H9 (cell line): ENCODE data around the gene PITPNB. TPM values are rescaled to one million over a fixed set of nuclear protein-coding genes. Genes with fewer than 3 reads are reported as not detected.
A peak's percentile ranks its signal among the peaks of the same experiment; 100 is the strongest.

Experiments used
- DNase-seq: peaks from one replicate; pipeline ENCODE4 v3.0.0-alpha.2; 2017
- H2AFZ ChIP-seq: one replicate; pipeline ENCODE4 v1.6.1; 2013; ENCODE audit warnings: mild to moderate bottlenecking, low read length, control low read depth, moderate library complexity
- H2AK5ac ChIP-seq: 2 replicates; pipeline ENCODE4 v1.6.1; 2013; ENCODE audit warnings: low read length, control low read depth, mixed read lengths; ENCODE audit not compliant: insufficient read length
- H2BK120ac ChIP-seq: one replicate; pipeline ENCODE4 v1.6.1; 2013; ENCODE audit warnings: low read depth, mild to moderate bottlenecking, low read length, control low read depth, inconsistent platforms; ENCODE audit not compliant: poor library complexity, severe bottlenecking
- H2BK12ac ChIP-seq: 2 replicates; pipeline ENCODE4 v1.6.1; 2013; ENCODE audit warnings: low read length, control low read depth, mixed read lengths, low read depth; ENCODE audit not compliant: insufficient read length
- H2BK15ac ChIP-seq: 2 replicates; pipeline ENCODE4 v1.6.1; 2013; ENCODE audit warnings: low read depth, low read length, control low read depth
- H2BK20ac ChIP-seq: one replicate; pipeline ENCODE4 v1.6.1; 2013; ENCODE audit warnings: low read depth, mild to moderate bottlenecking, low read length, control low read depth, inconsistent platforms; ENCODE audit not compliant: poor library complexity, severe bottlenecking
- H2BK5ac ChIP-seq: 2 replicates; pipeline ENCODE4 v1.6.1; 2013; ENCODE audit warnings: low read length, control low read depth, mixed read lengths; ENCODE audit not compliant: insufficient read length
- H3K14ac ChIP-seq: 2 replicates; pipeline ENCODE4 v1.6.1; 2013; ENCODE audit warnings: low read length, control low read depth; ENCODE audit not compliant: insufficient read depth
- H3K18ac ChIP-seq: 2 replicates; pipeline ENCODE4 v1.6.1; 2013; ENCODE audit warnings: low read depth, mild to moderate bottlenecking, mixed read lengths, low read length, control low read depth; ENCODE audit not compliant: insufficient read length
- H3K23ac ChIP-seq: 2 replicates; pipeline ENCODE4 v1.6.1; 2013; ENCODE audit warnings: low read length, control low read depth, mixed read lengths, low read depth; ENCODE audit not compliant: insufficient read length
- H3K23me2 ChIP-seq: 2 replicates; pipeline ENCODE4 v1.6.1; 2013; ENCODE audit warnings: low read depth, mild to moderate bottlenecking, mixed read lengths, low read length, control low read depth; ENCODE audit not compliant: insufficient read length, poor library complexity, severe bottlenecking
- H3K27ac ChIP-seq: 2 replicates; pipeline ENCODE4 v1.5.1; 2013; ENCODE audit warnings: low read length, control low read depth, mixed read lengths, low read depth; ENCODE audit not compliant: insufficient read length
- H3K27me3 ChIP-seq: 2 replicates; pipeline ENCODE4 v1.6.1; 2013; ENCODE audit warnings: low read length, control low read depth, inconsistent platforms; ENCODE audit not compliant: insufficient read depth
- H3K4ac ChIP-seq: 2 replicates; pipeline ENCODE4 v1.6.1; 2013; ENCODE audit warnings: low read depth, mild to moderate bottlenecking, control low read depth, inconsistent platforms, low read length, moderate library complexity
- H3K4me1 ChIP-seq: 2 replicates; pipeline ENCODE4 v1.6.1; 2013; ENCODE audit warnings: low read length, control low read depth, inconsistent platforms; ENCODE audit not compliant: insufficient read depth
- H3K4me2 ChIP-seq: 2 replicates; pipeline ENCODE4 v1.6.1; 2013; ENCODE audit warnings: low read length, control low read depth, mixed read lengths; ENCODE audit not compliant: insufficient read length, insufficient read depth
- H3K56ac ChIP-seq: 2 replicates; pipeline ENCODE4 v1.6.1; 2013; ENCODE audit warnings: low read depth, mild to moderate bottlenecking, mixed read lengths, low read length, control low read depth; ENCODE audit not compliant: insufficient read length
- H3K79me1 ChIP-seq: 2 replicates; pipeline ENCODE4 v1.6.1; 2013; ENCODE audit warnings: low read depth, mild to moderate bottlenecking, moderate library complexity, low read length, control low read depth, inconsistent platforms; ENCODE audit not compliant: insufficient read depth, poor library complexity, severe bottlenecking
- H3K79me2 ChIP-seq: 2 replicates; pipeline ENCODE4 v1.6.1; 2013; ENCODE audit warnings: low read length, control low read depth, inconsistent platforms; ENCODE audit not compliant: insufficient read depth
- H3K9ac ChIP-seq: 2 replicates; pipeline ENCODE4 v1.6.1; 2013; ENCODE audit warnings: low read length, control low read depth, mixed read lengths; ENCODE audit not compliant: insufficient read length; ENCODE audit errors: extremely low read depth
- H3K9me3 ChIP-seq: one replicate; pipeline ENCODE4 v1.6.1; 2013; ENCODE audit warnings: low read depth, low read length, inconsistent platforms; ENCODE audit not compliant: control insufficient read depth
- H3T11ph ChIP-seq: one replicate; pipeline ENCODE4 v1.6.1; 2013; ENCODE audit warnings: mild to moderate bottlenecking, low read length, control low read depth, inconsistent platforms
- H4K20me1 ChIP-seq: one replicate; pipeline ENCODE4 v1.6.1; 2013; ENCODE audit not compliant: control insufficient read depth, insufficient read length, insufficient read depth
- H4K5ac ChIP-seq: 2 replicates; pipeline ENCODE4 v1.6.1; 2013; ENCODE audit warnings: low read depth, mild to moderate bottlenecking, mixed read lengths, low read length, control low read depth; ENCODE audit not compliant: insufficient read length
- H4K8ac ChIP-seq: replicated peaks from 2 replicates; pipeline ENCODE4 v1.6.1; 2013; ENCODE audit warnings: low read length, control low read depth, mixed read lengths, low read depth; ENCODE audit not compliant: insufficient read length
- H4K91ac ChIP-seq: 2 replicates; pipeline ENCODE4 v1.6.1; 2013; ENCODE audit warnings: low read depth, mild to moderate bottlenecking, moderate library complexity, mixed read lengths, low read length, control low read depth; ENCODE audit not compliant: insufficient read length
- H3K27ac Mint-ChIP-seq, 3 experiments: 2 replicates in 2 of 3; 3 replicates in 1 of 3; pipeline ENCODE4 v1.8.0; 2020 to 2021; ENCODE audit warnings: mixed read lengths in 3 of 3, mild to moderate bottlenecking in 1 of 3, moderate library complexity in 1 of 3
- H3K27me3 Mint-ChIP-seq: 2 replicates; pipeline ENCODE4 v1.8.0; 2021; ENCODE audit warnings: low read depth, mild to moderate bottlenecking, moderate library complexity, mixed read lengths
- H3K36me3 Mint-ChIP-seq, 3 experiments: 2 replicates in 2 of 3; 3 replicates in 1 of 3; pipeline ENCODE4 v1.8.0; 2020 to 2021; ENCODE audit warnings: low read depth in 3 of 3, mixed read lengths in 3 of 3; ENCODE audit not compliant: insufficient read depth in 1 of 3
- H3K4me1 Mint-ChIP-seq, 2 experiments: 2 replicates each; pipeline ENCODE4 v1.8.0; 2020; ENCODE audit warnings: mixed read lengths in 2 of 2
- H3K4me3 Mint-ChIP-seq, 2 experiments: 2 replicates in 1 of 2; 3 replicates in 1 of 2; pipeline ENCODE4 v1.8.0; 2020 to 2021; ENCODE audit warnings: mild to moderate bottlenecking in 2 of 2, mixed read lengths in 2 of 2, moderate library complexity in 1 of 2
- H3K9me3 Mint-ChIP-seq, 2 experiments: 2 replicates in 1 of 2; 3 replicates in 1 of 2; pipeline ENCODE4 v1.8.0; 2020; ENCODE audit warnings: mild to moderate bottlenecking in 2 of 2, mixed read lengths in 2 of 2, moderate library complexity in 1 of 2
- WGBS: extraction: QIAGEN DNeasy Blood & Tissue Kit; methylation state at CpG from one replicate; pipeline ENCODE4 v1.1.7; 2013; ENCODE audit warnings: missing lambda C conversion rate, low lambda C conversion rate, mixed read lengths; ENCODE audit not compliant: insufficient read length; ENCODE audit errors: extremely low coverage; 5-methylcytosine and 5-hydroxymethylcytosine counted together
- total RNA-seq: library from RNA; stranded (reverse); gene quantifications from 2 replicates; pipeline ENCODE4 v1.2.1, GENCODE V29; 2021
- TF ChIP-seq, protein P1 (sequence below): fragments of 200-600 bp; sonication (generic); conservative IDR thresholded peaks from 3 replicates; pipeline ENCODE4 v1.8.0; 2021; ENCODE audit warnings: antibody characterized with exemption, mild to moderate bottlenecking

Gene PITPNB
- total RNA-seq, 1 experiment from 2014 or later, result 106 TPM

- H3K9me3 ChIP-seq, result no peaks in the 10 kb centered on the region
- H2BK15ac ChIP-seq, result no peak overlapping the region
- Mint-ChIP-seq H3K9me3 (no peaks in the 10 kb centered on the region), H3K27ac (peak overlapping the region; percentile 53 to 92 (median 91); a peak in 4 of 7 replicates), H3K27me3 (no peaks in the 10 kb centered on the region), H3K4me1 (peaks cover 26 to 34% of the 10 kb centered on the region in 2 experiments), H3K36me3 (peaks cover 6 to 13% (median 9%) of the 10 kb centered on the region in 3 experiments; a peak in 6 of 7 replicates), H3K4me3 (no peak overlapping the region)
- H3K79me2 ChIP-seq, result no peaks in the 10 kb centered on the region
- H3K23me2 ChIP-seq, result no peaks in the 10 kb centered on the region
- no peaks in the 10 kb centered on the region for H4K20me1 ChIP-seq
- no peak overlapping the region for H2BK20ac ChIP-seq
- no peak overlapping the region for H3K56ac ChIP-seq
- no peak overlapping the region for H3T11ph ChIP-seq
- no peak overlapping the region for H2BK12ac ChIP-seq
- H3K14ac ChIP-seq, result no peak overlapping the region
- H4K5ac ChIP-seq, result no peak overlapping the region
- H3K18ac ChIP-seq, result no peak overlapping the region
- H3K79me1 ChIP-seq, result no peaks in the 10 kb centered on the region
- H4K91ac ChIP-seq, result no peak overlapping the region
- WGBS, result no CpG with 5 or more reads among the region's 7 CpGs
- no peak overlapping the region for H3K27ac ChIP-seq
- no peak overlapping the region for H3K9ac ChIP-seq
- no peak overlapping the region for H3K4me2 ChIP-seq
- no peaks in the 10 kb centered on the region for H3K27me3 ChIP-seq
- DNase-seq, result no peak
- H3K4ac ChIP-seq, result no peak overlapping the region
- no peak overlapping the region for H3K23ac ChIP-seq
- no peak overlapping the region for H2AK5ac ChIP-seq
- no peak overlapping the region for H2BK120ac ChIP-seq
- no peak overlapping the region for H2AFZ ChIP-seq
- H3K4me1 ChIP-seq, result peaks cover 14% of the 10 kb centered on the region
- no peak overlapping the region for H4K8ac ChIP-seq
- TF ChIP-seq, protein P1, sequence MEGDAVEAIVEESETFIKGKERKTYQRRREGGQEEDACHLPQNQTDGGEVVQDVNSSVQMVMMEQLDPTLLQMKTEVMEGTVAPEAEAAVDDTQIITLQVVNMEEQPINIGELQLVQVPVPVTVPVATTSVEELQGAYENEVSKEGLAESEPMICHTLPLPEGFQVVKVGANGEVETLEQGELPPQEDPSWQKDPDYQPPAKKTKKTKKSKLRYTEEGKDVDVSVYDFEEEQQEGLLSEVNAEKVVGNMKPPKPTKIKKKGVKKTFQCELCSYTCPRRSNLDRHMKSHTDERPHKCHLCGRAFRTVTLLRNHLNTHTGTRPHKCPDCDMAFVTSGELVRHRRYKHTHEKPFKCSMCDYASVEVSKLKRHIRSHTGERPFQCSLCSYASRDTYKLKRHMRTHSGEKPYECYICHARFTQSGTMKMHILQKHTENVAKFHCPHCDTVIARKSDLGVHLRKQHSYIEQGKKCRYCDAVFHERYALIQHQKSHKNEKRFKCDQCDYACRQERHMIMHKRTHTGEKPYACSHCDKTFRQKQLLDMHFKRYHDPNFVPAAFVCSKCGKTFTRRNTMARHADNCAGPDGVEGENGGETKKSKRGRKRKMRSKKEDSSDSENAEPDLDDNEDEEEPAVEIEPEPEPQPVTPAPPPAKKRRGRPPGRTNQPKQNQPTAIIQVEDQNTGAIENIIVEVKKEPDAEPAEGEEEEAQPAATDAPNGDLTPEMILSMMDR, result no peak
- no peak overlapping the region for H2BK5ac ChIP-seq
These were observed 73.4 kb downstream of the PITPNB start for GRCh38 chr22:27845644-27846043.
